ENCODE results near the gene HYAL3. TPM values are rescaled to one million over a fixed set of nuclear protein-coding genes. Genes with fewer than 3 reads are reported as not detected.

HYAL3 gene
- total RNA-seq, 4 donors from 2014 or later = 1.2 to 17.9 (median 1.8) TPM

DNA sequence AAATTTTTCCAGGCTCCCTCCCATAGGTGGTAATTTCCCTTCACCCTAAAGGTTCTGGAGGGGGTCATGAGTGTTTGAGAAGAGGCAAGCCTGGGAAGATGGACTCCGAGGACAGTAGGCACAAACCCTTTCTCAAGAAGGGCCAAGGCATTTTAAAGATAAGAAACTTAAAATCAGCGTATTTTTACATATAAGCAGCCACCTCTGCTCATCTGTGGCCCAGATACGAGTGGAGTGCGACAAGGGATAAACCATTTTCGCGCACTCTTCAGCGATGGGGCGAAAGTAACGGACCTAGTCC is 40.9 kb upstream of the HYAL3 start:
- Histone ChIP-seq H3K9me3 (no peaks in the 10 kb centered on the region), H3K36me3 (no peaks in the 10 kb centered on the region), H3K27me3 (no peaks in the 10 kb centered on the region), H3K27ac (peak overlapping the region; percentile 63 to 100 (median 98)), H3K4me1 (peaks cover 0 to 67% (median 40%) of the 10 kb centered on the region in 4 donors), H3K4me3 (peak overlapping the region; percentile 47 to 68 (median 60))
- TF ChIP-seq CTCF (IDR thresholded peaks at IDR 0.05) (no peak), EP300 (IDR thresholded peaks at IDR 0.05) (no peak), POLR2A (IDR thresholded peaks at IDR 0.05) (no peak)
- DNase-seq (ENCODE audit: low spot score in 2 of 2) = no peak
- 17 to 27% methylated on average over 9 of the region's 9 CpGs for WGBS, 2 donors

DNA sequence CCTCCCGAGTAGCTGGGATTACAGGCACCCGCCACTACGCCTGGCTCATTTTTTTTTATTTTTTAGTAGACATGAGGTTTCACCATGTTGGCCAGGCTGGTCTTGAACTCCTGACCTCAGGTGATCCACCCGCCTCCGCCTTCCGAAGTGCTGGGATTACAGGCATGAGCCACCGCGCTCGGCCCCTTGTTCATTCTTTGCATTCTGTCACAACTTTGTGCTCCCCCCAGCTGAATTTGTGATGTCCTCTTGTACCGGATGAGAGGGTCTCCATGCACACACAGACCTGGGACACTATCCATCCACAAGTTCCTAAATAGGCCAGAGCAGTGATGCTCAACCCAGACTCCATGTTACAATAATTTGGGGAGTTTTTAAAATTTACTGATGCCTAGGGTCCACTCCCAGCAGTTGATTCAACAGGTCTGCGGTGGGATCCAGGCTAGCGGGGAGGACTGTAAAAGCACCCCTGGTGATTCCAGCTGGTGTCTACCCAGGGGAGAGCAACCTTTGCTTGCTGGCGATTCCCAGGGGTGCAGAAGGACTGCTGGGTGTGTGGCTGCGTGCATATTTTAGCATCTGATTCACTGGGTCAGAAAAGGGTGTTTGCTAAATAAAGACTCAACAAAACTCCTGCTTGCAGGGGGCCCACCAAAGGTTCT is 40.4 kb upstream of the HYAL3 start:
- DNase-seq (ENCODE audit: low spot score in 2 of 2) = no peak
- 77 to 78% methylated on average over 14 of the region's 14 CpGs for WGBS, 2 donors
- Histone ChIP-seq H3K4me3 (peak overlapping the region; percentile 47 to 68 (median 60)), H3K27ac (peak overlapping the region; percentile 63 to 100 (median 98)), H3K36me3 (no peaks in the 10 kb centered on the region), H3K4me1 (peaks cover 0 to 69% (median 43%) of the 10 kb centered on the region in 4 donors), H3K27me3 (no peaks in the 10 kb centered on the region), H3K9me3 (no peaks in the 10 kb centered on the region)
- TF ChIP-seq CTCF (IDR thresholded peaks at IDR 0.05) = no peak
- TF ChIP-seq POLR2A (IDR thresholded peaks at IDR 0.05) = no peak
- TF ChIP-seq EP300 (IDR thresholded peaks at IDR 0.05) = no peak

- H3K27me3 ChIP-seq = no peaks in the 10 kb centered on the region
Measured at GRCh38 chr3:50338965-50339364, 39.8 kb upstream of the HYAL3 start.

GRCh38 chr3:50337175-50337861 is 38.1 kb upstream of the HYAL3 start:
- Histone ChIP-seq H3K9me3 (no peaks in the 10 kb centered on the region), H3K36me3 (peaks cover 0 to 3% (median 0%) of the 10 kb centered on the region in 3 donors), H3K27ac (peak overlapping the region; percentile 97 to 100 (median 98)), H3K27me3 (no peaks in the 10 kb centered on the region), H3K4me3 (peak overlapping the region; percentile 68 to 87 (median 82)), H3K4me1 (peaks cover 0 to 89% (median 55%) of the 10 kb centered on the region in 4 donors)
- peak; percentile 99 for TF ChIP-seq EP300 (IDR thresholded peaks at IDR 0.05)
- TF ChIP-seq POLR2A (IDR thresholded peaks at IDR 0.05) = peak; percentile 65 to 96
- TF ChIP-seq CTCF (IDR thresholded peaks at IDR 0.05) = no peak
- 0% methylated on average over 3 to 66 of the region's 79 CpGs for WGBS, 2 donors
- DNase-seq (ENCODE audit: low spot score in 2 of 2) = peak; percentile 98 to 99

More at GRCh38 chr3:50338965-50339364, 39.8 kb upstream of the HYAL3 start:
- peak overlapping the region in 3 of 4 donors; percentile 65 to 71 (median 68) for H3K4me3 ChIP-seq
- 47 to 58% methylated on average over 5 of the region's 5 CpGs for WGBS, 2 donors
- peak overlapping the region; percentile 97 to 100 (median 98) for H3K27ac ChIP-seq
- H3K4me1 ChIP-seq = peaks cover 0 to 75% (median 50%) of the 10 kb centered on the region in 4 donors
- TF ChIP-seq EP300 (IDR thresholded peaks at IDR 0.05) = no peak
- peak in 1 of 5 experiments; percentile 20 for TF ChIP-seq CTCF (IDR thresholded peaks at IDR 0.05)
- no peak for TF ChIP-seq POLR2A (IDR thresholded peaks at IDR 0.05)
- H3K36me3 ChIP-seq = no peaks in the 10 kb centered on the region
- H3K9me3 ChIP-seq = no peaks in the 10 kb centered on the region
- DNase-seq (ENCODE audit: low spot score in 2 of 2) = no peak

Data from tibial nerve (tissue), 4 donors.